Measurements from ENCODE around the gene ADAMTS14. TPM values are rescaled to one million over a fixed set of nuclear protein-coding genes. Genes with fewer than 3 reads are reported as not detected.

Gene ADAMTS14
- total RNA-seq, 1 experiment from 2014 or later, result 1.6 TPM

- no peaks in the 10 kb centered on the region for H3K79me1 ChIP-seq (ENCODE audit: insufficient read depth, low read depth, low read length, poor library complexity, severe bottlenecking)
- no peak overlapping the region for H3K14ac ChIP-seq (ENCODE audit: insufficient read depth, low read length)
- no CpG with 5 or more reads among the region's 5 CpGs for WGBS (ENCODE audit: extremely low coverage, insufficient read length, low lambda C conversion rate)
- no peaks in the 10 kb centered on the region for H3K79me2 ChIP-seq (ENCODE audit: insufficient read depth, low read length)
- Mint-ChIP-seq H3K4me1 (peaks cover 33 to 35% of the 10 kb centered on the region in 2 experiments), H3K27ac (peak overlapping the region in 2 of 3 experiments; percentile 17 to 19; a peak in 2 of 7 replicates), H3K36me3 (ENCODE audit: insufficient read depth in 1 of 3, low read depth in 3 of 3) (peaks cover 2 to 7% (median 4%) of the 10 kb centered on the region in 3 experiments; a peak in 2 of 7 replicates), H3K9me3 (peaks cover 4 to 6% of the 10 kb centered on the region in 2 experiments; a peak in 4 of 5 replicates), H3K4me3 (no peak overlapping the region), H3K27me3 (ENCODE audit: low read depth) (no peaks in the 10 kb centered on the region)
- no peak for TF ChIP-seq CTCF (conservative IDR thresholded peaks at IDR 0.05)
- H2BK15ac ChIP-seq (ENCODE audit: low read depth, low read length), result no peak overlapping the region
- no peaks in the 10 kb centered on the region for H3K27me3 ChIP-seq (ENCODE audit: insufficient read depth, low read length)
- H2BK120ac ChIP-seq (ENCODE audit: low read depth, low read length, poor library complexity, severe bottlenecking), result no peak overlapping the region
- no peak overlapping the region for H3K56ac ChIP-seq (ENCODE audit: insufficient read length, low read depth, low read length)
- H4K91ac ChIP-seq (ENCODE audit: insufficient read length, low read depth, low read length), result no peak overlapping the region
- H2BK12ac ChIP-seq (ENCODE audit: insufficient read length, low read depth, low read length), result no peak overlapping the region
- H4K8ac ChIP-seq (replicated peaks; ENCODE audit: insufficient read length, low read depth, low read length), result no peak overlapping the region
- no peak overlapping the region for H2AFZ ChIP-seq (ENCODE audit: low read length)
- H3K9ac ChIP-seq (ENCODE audit: extremely low read depth, insufficient read length, low read length), result no peak overlapping the region
- peaks cover 2% of the 10 kb centered on the region for H4K20me1 ChIP-seq (ENCODE audit: control insufficient read depth, insufficient read depth, insufficient read length)
- no peaks in the 10 kb centered on the region for H3K4me1 ChIP-seq (ENCODE audit: insufficient read depth, low read length)
- no peak for DNase-seq
- H3T11ph ChIP-seq (ENCODE audit: low read length), result no peak overlapping the region
- H3K4ac ChIP-seq (ENCODE audit: low read depth, low read length), result no peak overlapping the region
- H2BK20ac ChIP-seq (ENCODE audit: low read depth, low read length, poor library complexity, severe bottlenecking), result no peak overlapping the region
- H3K18ac ChIP-seq (ENCODE audit: insufficient read length, low read depth, low read length), result no peak overlapping the region
- H3K9me3 ChIP-seq (ENCODE audit: control insufficient read depth, low read depth, low read length), result no peaks in the 10 kb centered on the region
- H3K23ac ChIP-seq (ENCODE audit: insufficient read length, low read depth, low read length), result no peak overlapping the region
- no peaks in the 10 kb centered on the region for H3K23me2 ChIP-seq (ENCODE audit: insufficient read length, low read depth, low read length, poor library complexity, severe bottlenecking)
- H2BK5ac ChIP-seq (ENCODE audit: insufficient read length, low read length), result no peak overlapping the region
- H3K27ac ChIP-seq (ENCODE audit: insufficient read length, low read depth, low read length), result no peak overlapping the region
- H2AK5ac ChIP-seq (ENCODE audit: insufficient read length, low read length), result no peak overlapping the region
- H3K4me2 ChIP-seq (ENCODE audit: insufficient read depth, insufficient read length, low read length), result no peak overlapping the region
- H4K5ac ChIP-seq (ENCODE audit: insufficient read length, low read depth, low read length), result no peak overlapping the region
These were observed 11.6 kb downstream of the ADAMTS14 start for GRCh38 chr10:70683940-70684339.
